NCI-H82 treated with DMSO at 0.1 percent for 48 hours (cell line): ENCODE data around the gene LAMC1.
A peak's percentile ranks its signal among the peaks of the same experiment; 100 is the strongest.

ENCODE experiments used
- DNase-seq: peaks from one replicate; lab custom pipeline; 2025; ENCODE audit not compliant: unreplicated experiment; lab: John Stamatoyannopoulos, UW

LAMC1 gene

GRCh38 chr1:183023146-183023600 is at the start of gene LAMC1:
LAMC1 (plus strand) TSS chr1:183023420; CDS start chr1:183023717, 297 bp downstream.
- DNase-seq: peak; percentile 57

GRCh38 chr1:182974506-182975191 is 48.6 kb upstream of the LAMC1 start:
- no peak for DNase-seq

DNA sequence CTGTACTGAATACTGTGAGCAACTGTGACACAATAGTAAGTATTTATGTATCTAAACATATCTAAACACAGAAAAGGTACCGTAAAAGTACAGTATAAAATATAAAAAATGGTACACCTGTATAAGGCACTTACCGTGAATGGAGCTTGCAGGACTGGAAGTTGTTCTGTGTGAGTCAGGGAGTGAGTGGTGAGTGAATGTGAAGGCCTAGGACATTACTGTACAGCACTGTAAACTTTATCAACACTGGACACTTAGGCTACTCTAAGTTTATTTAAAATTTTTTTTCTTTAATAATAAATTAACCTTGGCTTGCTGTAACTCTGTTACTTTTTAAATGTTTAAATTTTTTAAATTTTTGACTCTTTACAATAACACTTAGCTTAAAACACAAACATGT is 45.7 kb upstream of the LAMC1 start:
- no peak for DNase-seq

DNA sequence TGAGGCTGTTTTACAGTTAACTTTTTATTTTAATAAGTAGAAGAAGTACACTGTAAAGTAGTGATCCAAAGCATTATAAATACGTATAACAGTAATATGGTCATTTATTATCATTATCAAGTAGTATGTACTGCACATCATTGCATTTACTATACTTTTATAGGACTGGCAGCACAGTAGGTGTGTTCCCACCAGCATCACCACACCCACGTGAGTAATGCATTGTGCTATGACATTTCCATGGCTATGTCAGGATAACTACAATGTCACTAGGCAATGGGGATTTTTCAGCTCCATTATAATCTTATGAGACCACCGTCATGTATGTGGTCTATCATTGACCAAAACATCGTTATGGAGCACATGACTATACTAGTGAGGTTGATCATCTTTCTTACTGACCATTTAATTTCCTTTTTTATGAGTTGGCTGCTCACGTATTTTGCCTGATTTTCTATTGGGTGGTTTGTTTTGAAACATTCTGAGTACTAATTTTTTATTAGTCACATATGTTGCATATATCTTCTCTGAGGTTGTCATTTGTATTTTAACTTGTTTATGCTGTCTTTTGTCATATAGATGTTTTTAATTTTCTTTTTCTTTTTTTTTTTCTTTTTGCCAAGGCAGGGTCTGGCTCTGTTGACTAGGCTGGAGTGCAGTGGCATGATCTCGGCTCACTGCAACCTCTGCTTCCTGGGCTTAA is 44.9 kb upstream of the LAMC1 start:
- DNase-seq: no peak

GRCh38 chr1:182984138-182984537 is 39.1 kb upstream of the LAMC1 start:
- DNase-seq: no peak

DNA sequence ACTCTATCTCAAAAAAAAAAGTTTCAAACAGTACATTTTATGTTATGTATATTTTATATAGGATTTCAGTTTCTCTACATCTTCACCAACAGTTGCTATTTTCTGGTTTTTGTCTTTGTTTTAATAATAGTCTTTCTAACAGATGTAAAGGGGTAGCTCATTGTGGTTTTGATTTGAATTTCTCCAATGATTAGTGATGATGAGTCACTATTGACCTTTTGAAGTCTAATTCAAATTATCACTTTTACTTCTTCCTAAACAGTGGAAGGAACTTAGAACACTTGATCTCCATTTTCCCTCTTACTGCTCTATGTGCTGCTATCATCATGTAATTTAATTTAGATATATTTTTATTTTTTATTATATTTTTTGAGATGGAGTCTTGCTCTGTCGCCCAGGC is 38.6 kb upstream of the LAMC1 start:
- no peak for DNase-seq

- no peak for DNase-seq
Observed at GRCh38 chr1:182985876-182986275, 37.3 kb upstream of the LAMC1 start.

DNA sequence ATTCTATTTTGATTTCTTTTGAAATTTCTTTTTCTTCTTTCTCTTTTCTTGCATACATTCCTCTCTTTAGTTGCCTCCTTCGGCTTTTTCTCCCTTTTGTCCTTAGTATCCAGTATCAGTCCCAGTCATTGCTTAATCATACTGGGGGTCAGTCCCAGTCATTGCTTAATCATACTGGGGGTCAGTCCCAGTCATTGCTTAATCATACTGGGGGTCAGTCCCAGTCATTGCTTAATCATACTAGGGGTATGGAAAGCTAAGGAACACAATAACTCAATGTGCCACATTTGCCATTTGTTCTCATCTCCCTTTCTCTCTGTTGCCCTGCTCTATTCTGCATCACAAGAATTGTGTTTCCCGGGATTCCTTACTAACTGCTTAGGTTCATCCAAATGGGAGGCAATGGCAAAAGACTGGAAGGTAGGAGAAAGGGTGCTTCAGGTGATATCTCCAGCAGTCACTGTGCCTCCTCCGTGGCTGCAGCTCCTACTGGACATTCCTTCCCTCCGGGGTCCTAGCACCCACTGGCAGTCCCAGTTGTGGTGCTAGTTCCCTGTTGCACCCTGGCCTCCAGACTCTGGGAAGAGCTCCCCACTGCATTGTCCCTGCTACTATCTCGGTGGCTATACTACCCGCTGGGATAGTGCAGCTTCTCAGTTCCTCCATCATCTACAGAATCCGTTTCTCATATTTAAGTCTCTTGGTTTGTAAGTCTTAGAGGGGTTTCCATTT is 32.6 kb upstream of the LAMC1 start:
- DNase-seq: no peak

GRCh38 chr1:182993746-182994145 is 29.5 kb upstream of the LAMC1 start:
- no peak for DNase-seq

GRCh38 chr1:182995894-182996293 is 27.3 kb upstream of the LAMC1 start:
- no peak for DNase-seq

DNA sequence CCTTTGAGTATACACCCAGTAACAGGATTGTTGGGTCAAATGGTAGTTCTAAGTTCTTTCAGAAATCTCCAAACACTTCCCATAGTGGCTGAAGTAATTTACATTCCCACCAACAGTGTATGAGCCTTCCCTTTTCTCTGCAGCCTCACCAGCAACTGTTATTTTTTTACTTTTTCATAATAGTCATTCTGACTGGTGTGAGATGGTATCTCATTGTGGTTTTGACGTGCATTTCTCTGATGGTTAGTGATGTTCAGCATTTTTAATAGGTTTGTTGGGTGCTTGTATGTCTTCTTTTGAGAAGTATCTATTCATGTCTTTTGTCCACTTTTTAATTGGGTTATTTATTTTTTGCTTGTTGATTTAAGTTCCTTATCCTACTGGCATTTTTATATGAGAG is 26.4 kb upstream of the LAMC1 start:
- no peak for DNase-seq

GRCh38 chr1:182998482-182998881 is 24.7 kb upstream of the LAMC1 start:
- no peak for DNase-seq

GRCh38 chr1:183000167-183000962 is 22.9 kb upstream of the LAMC1 start:
- no peak for DNase-seq

- no peak for DNase-seq
Observed at GRCh38 chr1:183002267-183002666, 21.0 kb upstream of the LAMC1 start.

- no peak for DNase-seq
Observed at GRCh38 chr1:183002797-183003196, 20.4 kb upstream of the LAMC1 start.

GRCh38 chr1:183003203-183003602 is 20.0 kb upstream of the LAMC1 start:
- no peak for DNase-seq

DNA sequence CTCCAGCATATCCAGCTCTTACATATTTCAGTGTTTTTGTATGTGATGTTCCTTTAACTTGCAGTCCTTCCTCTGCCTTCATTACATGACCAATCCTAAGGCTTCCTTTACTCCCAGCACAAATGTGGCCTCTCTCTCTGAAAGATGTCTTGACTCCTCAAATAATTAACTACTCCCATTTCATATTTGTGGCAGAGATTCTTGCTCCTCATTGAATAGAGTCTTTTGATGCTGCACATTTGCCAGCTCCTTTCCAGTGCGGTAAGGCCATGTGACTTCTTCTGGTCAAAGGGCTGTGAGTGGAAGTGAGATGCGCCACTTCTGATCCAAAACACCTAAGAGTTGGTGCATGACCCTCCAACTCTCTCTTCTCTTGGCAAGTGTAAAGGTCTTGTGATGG is 19.1 kb upstream of the LAMC1 start:
- no peak for DNase-seq

- no peak for DNase-seq
Observed at GRCh38 chr1:183011859-183012258, 11.4 kb upstream of the LAMC1 start.

- no peak for DNase-seq
Observed at GRCh38 chr1:183012301-183012994, 10.8 kb upstream of the LAMC1 start.

DNA sequence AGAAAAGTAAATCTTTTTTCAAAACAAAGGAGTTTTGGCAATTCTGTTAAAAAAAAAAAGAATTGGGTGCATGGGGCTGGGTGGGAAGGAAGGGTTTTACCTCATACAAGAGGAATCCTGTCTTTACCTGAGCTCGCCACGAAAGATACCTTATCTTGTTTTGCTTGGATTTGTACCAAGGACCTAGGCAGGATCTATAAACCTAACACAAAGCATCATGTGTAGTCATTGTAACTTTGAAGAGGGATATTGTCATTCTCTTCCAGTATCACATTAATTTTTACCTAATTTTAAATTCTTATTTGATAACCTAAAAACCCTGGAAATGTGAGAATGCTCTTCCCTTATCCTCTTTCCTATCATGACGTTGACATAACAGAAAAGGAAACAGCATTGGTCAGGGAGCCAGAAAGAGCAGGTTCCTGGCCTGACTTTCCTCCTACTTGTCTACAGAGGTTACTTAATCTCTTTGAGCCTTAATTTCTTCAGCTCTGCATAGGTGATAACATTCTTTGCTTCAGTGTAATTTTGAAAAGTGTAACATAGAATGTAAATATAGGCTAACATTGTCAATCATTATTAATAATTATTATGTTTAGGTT is 4.0 kb upstream of the LAMC1 start:
- DNase-seq: no peak
